Fibroblast of lung (primary cell): ENCODE data around the gene CAMTA1. TPM values are rescaled to one million over a fixed set of nuclear protein-coding genes. Genes with fewer than 3 reads are reported as not detected.

Experiments used
- DNase-seq, 2 donors: peaks; one replicate each; pipeline versions ENCODE4 v3.0.0 to v3.0.0-alpha.2; 2010; ENCODE audit warnings: low read depth in 2 of 2
- H2AFZ ChIP-seq: 2 replicates; pipeline ENCODE4 v1.5.1; 2012; ENCODE audit warnings: low read length, control low read depth, inconsistent platforms
- H3K27ac ChIP-seq: 2 replicates; pipeline ENCODE4 v1.5.1; 2011; ENCODE audit warnings: low read length, control low read depth; ENCODE audit not compliant: insufficient read depth
- H3K27me3 ChIP-seq: 2 replicates; pipeline ENCODE4 v1.5.1; 2011; ENCODE audit warnings: mild to moderate bottlenecking, low read length; ENCODE audit not compliant: control insufficient read depth, insufficient read depth
- H3K36me3 ChIP-seq: 2 replicates; pipeline ENCODE4 v1.5.1; 2011; ENCODE audit warnings: low read length; ENCODE audit not compliant: control insufficient read depth, insufficient read depth
- H3K4me1 ChIP-seq: 2 replicates; pipeline ENCODE4 v1.5.1; 2011; ENCODE audit warnings: low read length; ENCODE audit not compliant: control insufficient read depth, insufficient read depth; ENCODE audit errors: extremely low read depth
- H3K4me2 ChIP-seq: 2 replicates; pipeline ENCODE4 v1.5.1; 2011; ENCODE audit warnings: low read length, control low read depth; ENCODE audit not compliant: insufficient read depth; ENCODE audit errors: extremely low read depth
- H3K4me3 ChIP-seq, 4 experiments: fragments of 200-600 bp in 1 of 4; sonication (generic) in 1 of 4; replicated peaks in 1 of 4; 2 replicates each; pipeline ENCODE4 v1.5.1; 2011 to 2016; ENCODE audit warnings: low read length in 4 of 4, low read depth in 3 of 4, mild to moderate bottlenecking in 3 of 4, control low read depth in 2 of 4, inconsistent platforms in 1 of 4, mixed read lengths in 1 of 4; ENCODE audit not compliant: insufficient read depth in 1 of 4; ENCODE audit errors: control extremely low read depth in 1 of 4
- H3K79me2 ChIP-seq: 2 replicates; pipeline ENCODE4 v1.5.1; 2012; ENCODE audit warnings: mild to moderate bottlenecking, low read length, inconsistent platforms; ENCODE audit not compliant: control insufficient read depth, insufficient read depth
- H3K9ac ChIP-seq: 2 replicates; pipeline ENCODE4 v1.5.1; 2011; ENCODE audit warnings: mild to moderate bottlenecking, low read length, control low read depth; ENCODE audit not compliant: insufficient read depth
- H3K9me3 ChIP-seq: 2 replicates; pipeline ENCODE4 v1.5.1; 2012; ENCODE audit warnings: low read depth, low read length; ENCODE audit not compliant: control insufficient read depth, insufficient read depth
- H4K20me1 ChIP-seq: 2 replicates; pipeline ENCODE4 v1.5.1; 2011; ENCODE audit warnings: low read length; ENCODE audit not compliant: control insufficient read depth, insufficient read depth; ENCODE audit errors: extremely low read depth
- CTCF ChIP-seq, 2 donors: IDR thresholded peaks in 1 of 2; conservative IDR thresholded peaks in 1 of 2; 1 replicate in 1 of 2; 2 replicates in 1 of 2; pipeline ENCODE4 v1.5.1; 2011 to 2012; ENCODE audit warnings: low read length in 2 of 2, control low read depth in 1 of 2, inconsistent platforms in 1 of 2, low read depth in 1 of 2, mild to moderate bottlenecking in 1 of 2
- EZH2 ChIP-seq: IDR thresholded peaks from 2 replicates; pipeline ENCODE4 v1.5.1; 2012; ENCODE audit warnings: low read length, control low read depth, mild to moderate bottlenecking; ENCODE audit errors: missing control alignments
- polyA plus RNA-seq, 2 donors: library from polyadenylated mRNA; depleted of rRNA in 1 of 2; stranded (reverse) in 1 of 2; unstranded in 1 of 2; fragments of >200 nt; gene quantifications; 2 replicates each; pipeline ENCODE4 v1.2.1, GENCODE V29; 2011 to 2012; ENCODE audit warnings: missing spikeins in 1 of 2
- total RNA-seq: library from RNA; depleted of rRNA; stranded (reverse); fragments of >200 nt; gene quantifications from 2 replicates; pipeline ENCODE4 v1.2.1, GENCODE V29; 2014

The CAMTA1 gene
- total and polyA plus RNA-seq, 2 donors (not counting 1 experiment from before 2014, with no cell fraction given) = 47.6 to 86.0 TPM

- Histone ChIP-seq H3K9ac (no peak overlapping the region), H3K36me3 (no peaks in the 10 kb centered on the region), H3K9me3 (no peaks in the 10 kb centered on the region), H2AFZ (no peak overlapping the region), H4K20me1 (no peaks in the 10 kb centered on the region), H3K27ac (no peak overlapping the region), H3K4me1 (no peaks in the 10 kb centered on the region), H3K79me2 (no peaks in the 10 kb centered on the region), H3K27me3 (peaks cover 7% of the 10 kb centered on the region), H3K4me2 (no peak overlapping the region), H3K4me3 (no peak overlapping the region)
- TF ChIP-seq CTCF (conservative IDR thresholded peaks at IDR 0.05 in 1 of 2, IDR thresholded peaks at IDR 0.05 in 1 of 2; ENCODE audit: low read depth in 1 of 2, low read length in 2 of 2) = no peak
- no peak for TF ChIP-seq EZH2
- no peak for DNase-seq
These were observed 150.8 kb downstream of the CAMTA1 start for GRCh38 chr1:6935911-6936690.

GRCh38 chr1:6937048-6937447 is 151.8 kb downstream of the CAMTA1 start:
- H3K4me3 ChIP-seq = no peak overlapping the region
- H3K4me1 ChIP-seq = no peaks in the 10 kb centered on the region
- H3K4me2 ChIP-seq = no peak overlapping the region
- TF ChIP-seq EZH2 = no peak
- TF ChIP-seq CTCF (conservative IDR thresholded peaks at IDR 0.05 in 1 of 2, IDR thresholded peaks at IDR 0.05 in 1 of 2; ENCODE audit: low read depth in 1 of 2, low read length in 2 of 2) = no peak
- no peak overlapping the region for H3K27ac ChIP-seq
- H4K20me1 ChIP-seq = no peaks in the 10 kb centered on the region
- no peak overlapping the region for H2AFZ ChIP-seq
- no peak overlapping the region for H3K9ac ChIP-seq
- DNase-seq = no peak
- no peaks in the 10 kb centered on the region for H3K36me3 ChIP-seq
- no peaks in the 10 kb centered on the region for H3K79me2 ChIP-seq
- no peaks in the 10 kb centered on the region for H3K9me3 ChIP-seq
- peaks cover 7% of the 10 kb centered on the region for H3K27me3 ChIP-seq

GRCh38 chr1:6939363-6939762 is 154.1 kb downstream of the CAMTA1 start:
- no peak for DNase-seq
- H3K36me3 ChIP-seq = no peaks in the 10 kb centered on the region
- no peak for TF ChIP-seq CTCF (conservative IDR thresholded peaks at IDR 0.05 in 1 of 2, IDR thresholded peaks at IDR 0.05 in 1 of 2; ENCODE audit: low read depth in 1 of 2, low read length in 2 of 2)
- TF ChIP-seq EZH2 = no peak

More at GRCh38 chr1:6939363-6939762, 154.1 kb downstream of the CAMTA1 start:
- no peaks in the 10 kb centered on the region for H4K20me1 ChIP-seq
- H3K27ac ChIP-seq = no peak overlapping the region
- no peaks in the 10 kb centered on the region for H3K4me1 ChIP-seq
- H3K9me3 ChIP-seq = no peaks in the 10 kb centered on the region
- H3K79me2 ChIP-seq = no peaks in the 10 kb centered on the region
- peaks cover 7% of the 10 kb centered on the region for H3K27me3 ChIP-seq
- H2AFZ ChIP-seq = no peak overlapping the region
- no peak overlapping the region for H3K9ac ChIP-seq
- H3K4me2 ChIP-seq = no peak overlapping the region
- no peak overlapping the region for H3K4me3 ChIP-seq
